Liver (tissue), 9 donors: ENCODE data around the gene BANK1. TPM values are rescaled to one million over a fixed set of nuclear protein-coding genes. Genes with fewer than 3 reads are reported as not detected.

ENCODE experiments used
- DNase-seq: peaks from one replicate; pipeline ENCODE4 v3.0.0-alpha.2; 2017; ENCODE audit warnings: low spot score
- H3K27ac ChIP-seq, 2 donors: one replicate each; pipeline ENCODE4 v1.7.0; 2013; ENCODE audit warnings: inconsistent platforms in 2 of 2, low read length in 2 of 2, control low read depth in 1 of 2, low read depth in 1 of 2, mild to moderate bottlenecking in 1 of 2
- H3K27me3 ChIP-seq, 4 donors: one replicate each; pipeline versions ENCODE4 v1.6.1 to v1.7.0; 2013; ENCODE audit warnings: low read length in 3 of 4, inconsistent platforms in 1 of 4, mild to moderate bottlenecking in 1 of 4, moderate library complexity in 1 of 4; ENCODE audit not compliant: control insufficient read depth in 4 of 4, insufficient read depth in 4 of 4
- H3K36me3 ChIP-seq, 4 donors: one replicate each; pipeline versions ENCODE4 v1.6.1 to v1.7.0; 2013; ENCODE audit warnings: low read length in 3 of 4, mild to moderate bottlenecking in 3 of 4, low read depth in 1 of 4, moderate library complexity in 1 of 4; ENCODE audit not compliant: control insufficient read depth in 4 of 4, insufficient read depth in 3 of 4
- H3K4me1 ChIP-seq, 4 donors: one replicate each; pipeline versions ENCODE4 v1.6.1 to v1.7.0; 2013; ENCODE audit warnings: low read length in 3 of 4, mild to moderate bottlenecking in 3 of 4, moderate library complexity in 1 of 4; ENCODE audit not compliant: control insufficient read depth in 4 of 4, insufficient read depth in 4 of 4
- H3K4me3 ChIP-seq, 3 donors: one replicate each; pipeline versions ENCODE4 v1.6.1 to v1.7.0; 2013; ENCODE audit warnings: low read length in 3 of 3, control low read depth in 1 of 3, low read depth in 1 of 3, mild to moderate bottlenecking in 1 of 3
- H3K9ac ChIP-seq, 2 donors: one replicate each; pipeline ENCODE4 v1.7.0; 2013; ENCODE audit warnings: low read length in 2 of 2, mild to moderate bottlenecking in 2 of 2, moderate library complexity in 2 of 2, control low read depth in 1 of 2, low read depth in 1 of 2
- H3K9me3 ChIP-seq, 4 donors: one replicate each; pipeline versions ENCODE4 v1.6.1 to v1.7.0; 2013; ENCODE audit warnings: low read length in 3 of 4; ENCODE audit not compliant: control insufficient read depth in 4 of 4
- ATF3 ChIP-seq: IDR thresholded peaks from 2 replicates; pipeline ENCODE4 v1.6.1; 2016; ENCODE audit warnings: antibody characterized with exemption
- EGR1 ChIP-seq, 2 donors: IDR thresholded peaks; 2 replicates each; pipeline ENCODE4 v1.6.1; 2016 to 2018; ENCODE audit warnings: antibody characterized with exemption in 2 of 2, low read depth in 2 of 2
- FOXA1 ChIP-seq: IDR thresholded peaks from 2 replicates; pipeline ENCODE4 v1.6.1; 2016; ENCODE audit warnings: antibody characterized with exemption
- FOXA2 ChIP-seq: IDR thresholded peaks from 2 replicates; pipeline ENCODE4 v1.6.1; 2016; ENCODE audit warnings: antibody characterized with exemption
- GABPA ChIP-seq, 2 donors: IDR thresholded peaks in 1 of 2; conservative IDR thresholded peaks in 1 of 2; 2 replicates each; pipeline ENCODE4 v1.6.1; 2016; ENCODE audit warnings: antibody characterized with exemption in 2 of 2, mild to moderate bottlenecking in 1 of 2, moderate library complexity in 1 of 2
- HNF4A ChIP-seq, 2 donors: conservative IDR thresholded peaks; 2 replicates each; pipeline ENCODE4 v1.6.1; 2016; ENCODE audit warnings: antibody characterized with exemption in 2 of 2, mild to moderate bottlenecking in 2 of 2
- HNF4G ChIP-seq: IDR thresholded peaks from 2 replicates; pipeline ENCODE4 v1.6.1; 2016; ENCODE audit warnings: antibody characterized with exemption
- JUND ChIP-seq, 2 donors: IDR thresholded peaks; 2 replicates each; pipeline ENCODE4 v1.6.1; 2016; ENCODE audit warnings: antibody characterized with exemption in 2 of 2
- MAX ChIP-seq: IDR thresholded peaks from 2 replicates; pipeline ENCODE4 v1.6.1; 2016; ENCODE audit warnings: antibody characterized with exemption
- NR2F2 ChIP-seq: IDR thresholded peaks from 2 replicates; pipeline ENCODE4 v1.6.1; 2016; ENCODE audit warnings: antibody characterized with exemption
- RAD21 ChIP-seq, 2 donors: IDR thresholded peaks; 2 replicates each; pipeline ENCODE4 v1.6.1; 2016; ENCODE audit warnings: antibody characterized with exemption in 2 of 2, mild to moderate bottlenecking in 2 of 2
- RXRA ChIP-seq, 2 donors: IDR thresholded peaks; 2 replicates each; pipeline ENCODE4 v1.6.1; 2017 to 2018; ENCODE audit warnings: antibody characterized with exemption in 2 of 2, mild to moderate bottlenecking in 1 of 2
- SP1 ChIP-seq: IDR thresholded peaks from 2 replicates; pipeline ENCODE4 v1.6.1; 2018; ENCODE audit warnings: antibody characterized with exemption, mild to moderate bottlenecking
- TAF1 ChIP-seq: conservative IDR thresholded peaks from 2 replicates; pipeline ENCODE4 v1.6.1; 2016; ENCODE audit warnings: antibody characterized with exemption, mild to moderate bottlenecking
- YY1 ChIP-seq: IDR thresholded peaks from 2 replicates; pipeline ENCODE4 v1.6.1; 2016; ENCODE audit warnings: antibody characterized with exemption, mild to moderate bottlenecking
- ZBTB33 ChIP-seq: IDR thresholded peaks from 2 replicates; pipeline ENCODE4 v1.6.1; 2016; ENCODE audit warnings: antibody characterized with exemption
- WGBS: extraction: QIAGEN DNeasy Blood & Tissue Kit; methylation state at CpG from one replicate; pipeline ENCODE4 v1.1.7; 2013; 5-methylcytosine and 5-hydroxymethylcytosine counted together
- polyA plus RNA-seq, 2 donors: library from polyadenylated mRNA; stranded (reverse) in 1 of 2; unstranded in 1 of 2; fragments of 200-250 nt in 1 of 2; fragments of >200 nt in 1 of 2; fragmentation: Nextera tagmentation in 1 of 2; extraction: Ambion mirVana in 1 of 2; gene quantifications; one replicate each; pipeline versions ENCODE4 v1.2.1 to v1.2.3, GENCODE V29; 2013 to 2015
- total RNA-seq, 2 donors: library from RNA; depleted of rRNA; stranded (reverse); fragments of >200 nt; gene quantifications; one replicate each; pipeline ENCODE4 v1.2.3, GENCODE V29; 2014
- TF ChIP-seq, protein P1 (sequence below): fragments of 150-350 bp; IDR thresholded peaks from 2 replicates; pipeline ENCODE4 v1.5.1; 2017; ENCODE audit warnings: improper control_type of control experiment, low read depth, low read length; ENCODE audit not compliant: missing input control
- TF ChIP-seq, protein P2 (sequence below): IDR thresholded peaks from 2 replicates; pipeline ENCODE4 v1.6.1; 2016; ENCODE audit warnings: antibody characterized with exemption, mild to moderate bottlenecking
- donor health status: healthy.
- donor health status: healthy.
- donor health status: healthy.
- donor health status: healthy.
- donor health status: healthy.

Gene BANK1
- 1 to 10 TPM in 1 of 2 donors, under 1 TPM in 1; 0.17 to 1.7 TPM for total RNA-seq
- under 1 TPM; 0.06 to 0.54 TPM for polyA plus RNA-seq

GRCh38 chr4:101790521-101791181 lies at the start of gene BANK1:
Gene BANK1, plus strand, starts transcription at chr4:101790730. Its CDS starts 151 bp downstream, at chr4:101790881.
- peak; percentile 48 for DNase-seq

More at GRCh38 chr4:101790521-101791181, at the start of gene BANK1:
- H3K4me1 ChIP-seq = peaks cover 0 to 11% (median 5%) of the 10 kb centered on the region in 4 donors
- no peak within 1 kb of the TSS for H3K27ac ChIP-seq
- H3K9ac ChIP-seq = peak within 1 kb of the TSS; percentile 31 to 45
- TF ChIP-seq NR2F2 (no peak), TAF1 (no peak), ATF3 (no peak), SP1 (no peak), HNF4A (conservative IDR thresholded peaks at IDR 0.05) (no peak), HNF4G (no peak), ZBTB33 (no peak), FOXA1 (no peak), FOXA2 (no peak), GABPA (IDR thresholded peaks at IDR 0.05 in 1 of 2, conservative IDR thresholded peaks at IDR 0.05 in 1 of 2) (no peak), RXRA (IDR thresholded peaks at IDR 0.05) (no peak), RAD21 (IDR thresholded peaks at IDR 0.05) (no peak), YY1 (no peak), EGR1 (IDR thresholded peaks at IDR 0.05; ENCODE audit: low read depth in 2 of 2) (no peak), JUND (IDR thresholded peaks at IDR 0.05) (no peak), MAX (no peak)
- TF ChIP-seq, protein P1, sequence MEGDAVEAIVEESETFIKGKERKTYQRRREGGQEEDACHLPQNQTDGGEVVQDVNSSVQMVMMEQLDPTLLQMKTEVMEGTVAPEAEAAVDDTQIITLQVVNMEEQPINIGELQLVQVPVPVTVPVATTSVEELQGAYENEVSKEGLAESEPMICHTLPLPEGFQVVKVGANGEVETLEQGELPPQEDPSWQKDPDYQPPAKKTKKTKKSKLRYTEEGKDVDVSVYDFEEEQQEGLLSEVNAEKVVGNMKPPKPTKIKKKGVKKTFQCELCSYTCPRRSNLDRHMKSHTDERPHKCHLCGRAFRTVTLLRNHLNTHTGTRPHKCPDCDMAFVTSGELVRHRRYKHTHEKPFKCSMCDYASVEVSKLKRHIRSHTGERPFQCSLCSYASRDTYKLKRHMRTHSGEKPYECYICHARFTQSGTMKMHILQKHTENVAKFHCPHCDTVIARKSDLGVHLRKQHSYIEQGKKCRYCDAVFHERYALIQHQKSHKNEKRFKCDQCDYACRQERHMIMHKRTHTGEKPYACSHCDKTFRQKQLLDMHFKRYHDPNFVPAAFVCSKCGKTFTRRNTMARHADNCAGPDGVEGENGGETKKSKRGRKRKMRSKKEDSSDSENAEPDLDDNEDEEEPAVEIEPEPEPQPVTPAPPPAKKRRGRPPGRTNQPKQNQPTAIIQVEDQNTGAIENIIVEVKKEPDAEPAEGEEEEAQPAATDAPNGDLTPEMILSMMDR = no peak
- TF ChIP-seq, protein P2, sequence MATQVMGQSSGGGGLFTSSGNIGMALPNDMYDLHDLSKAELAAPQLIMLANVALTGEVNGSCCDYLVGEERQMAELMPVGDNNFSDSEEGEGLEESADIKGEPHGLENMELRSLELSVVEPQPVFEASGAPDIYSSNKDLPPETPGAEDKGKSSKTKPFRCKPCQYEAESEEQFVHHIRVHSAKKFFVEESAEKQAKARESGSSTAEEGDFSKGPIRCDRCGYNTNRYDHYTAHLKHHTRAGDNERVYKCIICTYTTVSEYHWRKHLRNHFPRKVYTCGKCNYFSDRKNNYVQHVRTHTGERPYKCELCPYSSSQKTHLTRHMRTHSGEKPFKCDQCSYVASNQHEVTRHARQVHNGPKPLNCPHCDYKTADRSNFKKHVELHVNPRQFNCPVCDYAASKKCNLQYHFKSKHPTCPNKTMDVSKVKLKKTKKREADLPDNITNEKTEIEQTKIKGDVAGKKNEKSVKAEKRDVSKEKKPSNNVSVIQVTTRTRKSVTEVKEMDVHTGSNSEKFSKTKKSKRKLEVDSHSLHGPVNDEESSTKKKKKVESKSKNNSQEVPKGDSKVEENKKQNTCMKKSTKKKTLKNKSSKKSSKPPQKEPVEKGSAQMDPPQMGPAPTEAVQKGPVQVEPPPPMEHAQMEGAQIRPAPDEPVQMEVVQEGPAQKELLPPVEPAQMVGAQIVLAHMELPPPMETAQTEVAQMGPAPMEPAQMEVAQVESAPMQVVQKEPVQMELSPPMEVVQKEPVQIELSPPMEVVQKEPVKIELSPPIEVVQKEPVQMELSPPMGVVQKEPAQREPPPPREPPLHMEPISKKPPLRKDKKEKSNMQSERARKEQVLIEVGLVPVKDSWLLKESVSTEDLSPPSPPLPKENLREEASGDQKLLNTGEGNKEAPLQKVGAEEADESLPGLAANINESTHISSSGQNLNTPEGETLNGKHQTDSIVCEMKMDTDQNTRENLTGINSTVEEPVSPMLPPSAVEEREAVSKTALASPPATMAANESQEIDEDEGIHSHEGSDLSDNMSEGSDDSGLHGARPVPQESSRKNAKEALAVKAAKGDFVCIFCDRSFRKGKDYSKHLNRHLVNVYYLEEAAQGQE = no peak
- H3K9me3 ChIP-seq = no peaks in the 10 kb centered on the region
- peaks cover 0 to 3% (median 0%) of the 10 kb centered on the region in 4 donors for H3K27me3 ChIP-seq
- H3K4me3 ChIP-seq = peak within 1 kb of the TSS in 2 of 3 donors; percentile 55 to 59
- no peaks in the 10 kb centered on the region for H3K36me3 ChIP-seq
- 6% methylated on average over 44 of the region's 44 CpGs for WGBS
